Pons (tissue), 1 donor: ENCODE measurements around the gene DLX1.
"Not testable (repeated sequence)": the region's sequence is repeated elsewhere in the genome, so short reads cannot be mapped to it uniquely, and the experiment has no call there.

Source experiments
- DNase-seq: peaks from one replicate; pipeline ENCODE4 v3.0.0-alpha.2; 2016; ENCODE audit warnings: low spot score

DLX1 gene

DNA sequence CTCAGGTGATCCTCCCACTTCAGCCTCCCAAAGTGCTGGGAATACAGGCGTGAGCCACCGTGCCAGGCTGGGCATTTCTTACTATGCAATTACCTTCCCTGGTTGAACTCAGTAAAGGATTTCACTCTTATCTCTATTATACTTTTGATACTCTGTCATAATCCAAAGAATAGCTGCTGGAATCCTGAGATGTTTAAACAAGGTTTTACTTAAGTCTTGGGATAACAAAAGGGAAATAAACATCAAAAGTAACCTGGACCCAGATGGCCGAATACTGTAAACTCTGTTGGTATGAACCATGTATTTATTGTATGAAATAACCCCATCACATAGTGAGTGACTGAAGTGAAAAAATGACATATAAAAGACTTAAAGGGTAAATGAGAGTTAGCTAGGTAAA, 29.3 kb downstream of the DLX1 start:
- no peak for DNase-seq

DNA sequence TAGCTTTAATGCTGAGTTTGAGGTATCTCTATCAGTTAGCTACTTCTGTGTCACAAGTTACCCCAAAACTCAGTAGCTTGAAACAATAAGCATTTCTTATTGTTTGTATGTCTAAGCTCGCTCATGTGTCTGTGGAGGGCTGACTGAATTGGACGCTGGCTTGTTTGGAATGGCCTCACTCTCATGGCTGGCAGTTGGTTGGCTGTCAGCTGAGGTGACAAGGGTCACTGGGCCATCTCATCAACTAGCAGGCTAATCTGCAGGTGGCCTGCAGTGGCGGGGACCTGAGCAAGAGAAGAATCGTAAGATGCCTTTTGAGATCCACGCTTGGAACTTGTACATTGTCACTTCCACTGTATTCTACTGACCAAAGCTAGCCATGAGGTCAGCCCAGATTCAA, 30.8 kb downstream of the DLX1 start:
- no peak for DNase-seq

DNA sequence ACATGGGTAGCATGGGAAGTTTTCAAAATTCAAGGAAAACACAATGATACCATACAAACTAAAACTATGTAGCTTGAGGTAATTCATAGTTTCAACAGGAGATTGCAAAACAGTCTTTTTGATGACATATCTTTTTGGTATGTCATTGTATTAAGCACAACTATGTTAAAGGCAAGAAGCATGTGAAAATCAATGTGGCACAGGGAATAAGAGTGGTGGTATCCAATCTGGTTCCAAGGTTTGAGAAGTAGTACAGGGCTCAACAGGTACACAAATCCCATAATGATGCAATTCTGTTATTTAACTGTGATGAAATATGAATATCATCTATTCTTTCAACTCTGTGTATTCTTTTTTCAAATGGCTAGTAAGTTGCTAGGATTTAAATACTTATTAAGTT, 33.8 kb downstream of the DLX1 start:
- no peak for DNase-seq

DNA sequence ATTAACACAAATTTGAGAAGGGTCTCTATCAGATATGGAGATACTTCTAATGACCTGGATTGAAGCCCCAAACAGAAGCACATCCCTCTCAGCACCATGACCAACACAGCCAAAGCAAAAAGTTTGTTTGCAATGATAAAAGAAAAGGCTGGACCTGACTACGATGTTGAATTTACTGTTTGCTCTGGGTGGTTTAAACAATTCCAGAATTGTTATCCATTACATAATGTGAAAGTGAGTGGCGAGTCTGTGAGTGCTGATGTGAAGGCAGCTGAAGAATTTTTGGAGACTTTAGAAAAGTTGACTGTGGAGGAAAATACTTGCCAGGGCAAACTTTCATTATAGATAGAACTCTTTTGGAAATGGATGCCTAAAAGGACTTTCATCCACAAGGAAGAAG, 34.8 kb downstream of the DLX1 start:
- no peak for DNase-seq

DNA sequence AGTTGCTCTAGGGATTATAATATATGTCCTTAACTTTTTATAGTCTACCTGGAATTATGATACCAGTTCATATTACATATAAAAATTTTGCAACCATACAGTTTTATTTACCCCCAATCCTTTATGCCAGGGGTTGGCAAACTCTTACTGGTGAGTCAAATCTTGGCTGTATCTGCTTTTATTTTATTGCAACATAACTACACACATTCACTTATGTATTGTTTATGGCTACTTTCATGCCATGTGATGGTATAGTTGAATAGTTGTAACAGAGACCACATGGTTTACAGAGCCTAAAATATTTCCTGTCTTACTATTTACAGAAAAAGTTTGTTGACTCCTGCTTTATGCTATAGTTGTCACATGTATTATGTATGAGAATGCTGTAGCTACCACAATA, 43.2 kb downstream of the DLX1 start:
- no peak for DNase-seq

DNA sequence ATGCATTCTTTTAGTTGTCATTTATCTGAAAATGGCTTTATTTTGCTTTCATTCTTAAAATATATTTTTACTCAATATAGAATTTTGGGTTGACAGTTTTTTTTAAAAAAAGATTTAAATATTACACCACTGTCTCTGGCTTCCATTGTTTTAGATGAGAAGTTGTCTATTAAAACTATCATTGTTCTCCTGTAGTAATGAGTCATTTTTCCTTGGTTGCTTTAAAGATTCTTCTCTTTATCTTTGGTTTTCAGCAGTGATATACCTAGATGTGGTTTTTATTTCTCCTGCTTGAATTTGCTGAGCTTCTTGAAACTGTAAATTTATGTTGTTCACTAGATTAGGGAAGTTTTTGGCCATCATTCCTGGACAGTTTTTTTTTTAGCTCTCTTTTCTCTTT, 44.1 kb downstream of the DLX1 start:
- no peak for DNase-seq

DNA sequence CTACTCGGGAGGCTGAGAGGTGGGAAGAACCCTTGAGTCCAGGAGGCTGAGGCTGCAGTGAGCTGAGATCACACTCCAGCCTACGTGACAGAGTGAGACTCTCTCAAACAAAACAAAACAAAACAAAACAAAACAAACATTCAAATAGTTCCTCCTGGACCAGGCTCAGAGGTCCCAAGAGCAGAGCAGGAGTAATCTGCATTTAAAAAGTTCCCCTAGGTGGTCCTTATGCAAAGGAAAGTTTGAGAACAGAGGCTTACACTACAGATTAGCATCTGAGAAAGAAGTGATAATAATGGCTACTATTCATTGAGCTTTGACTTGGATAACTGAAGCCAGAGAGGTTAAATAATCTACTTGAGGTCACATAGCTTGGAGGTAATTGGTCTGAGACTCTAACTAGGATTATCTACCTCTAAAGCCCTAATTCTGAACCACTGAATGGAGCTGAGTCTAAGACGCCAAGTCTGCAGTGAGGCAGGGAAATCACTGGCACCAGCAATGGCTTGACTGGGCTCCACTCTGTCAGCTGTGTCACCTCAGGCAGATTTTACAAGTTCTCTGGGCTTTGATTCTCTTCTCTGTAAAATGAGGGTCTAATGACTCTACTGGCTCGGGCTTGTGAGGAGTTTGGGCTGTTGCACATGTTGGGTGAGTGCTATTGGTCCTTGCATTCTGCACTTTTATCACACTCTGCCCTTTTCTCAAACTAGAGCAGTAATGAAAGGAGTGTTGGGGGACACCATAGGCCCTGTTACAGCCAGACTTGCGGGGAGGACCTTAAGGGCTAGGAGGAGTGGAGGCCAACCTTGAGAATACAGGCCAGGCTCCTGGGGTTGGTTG, 46.6 kb downstream of the DLX1 start:
- DNase-seq = no peak

DNA sequence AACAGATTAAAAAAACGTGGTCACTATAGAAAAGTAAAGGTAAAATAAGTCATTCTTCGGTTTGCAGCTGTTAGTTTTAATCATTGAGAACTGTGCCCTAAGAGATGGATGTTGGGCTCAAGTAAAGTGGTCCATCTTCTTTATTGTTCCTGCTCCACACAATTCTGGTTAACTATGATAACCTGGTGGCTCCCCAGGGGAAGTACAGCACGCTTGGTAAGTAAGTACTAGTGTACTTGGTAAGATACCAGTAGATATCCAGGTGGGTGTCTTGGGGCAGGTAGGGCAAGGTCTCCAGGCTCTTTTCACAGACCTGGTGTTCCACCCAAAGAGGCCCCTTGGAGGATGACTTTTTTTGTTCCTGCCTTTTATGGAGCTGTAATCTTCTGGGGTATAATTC, 49.0 kb downstream of the DLX1 start:
- no peak for DNase-seq

DNA sequence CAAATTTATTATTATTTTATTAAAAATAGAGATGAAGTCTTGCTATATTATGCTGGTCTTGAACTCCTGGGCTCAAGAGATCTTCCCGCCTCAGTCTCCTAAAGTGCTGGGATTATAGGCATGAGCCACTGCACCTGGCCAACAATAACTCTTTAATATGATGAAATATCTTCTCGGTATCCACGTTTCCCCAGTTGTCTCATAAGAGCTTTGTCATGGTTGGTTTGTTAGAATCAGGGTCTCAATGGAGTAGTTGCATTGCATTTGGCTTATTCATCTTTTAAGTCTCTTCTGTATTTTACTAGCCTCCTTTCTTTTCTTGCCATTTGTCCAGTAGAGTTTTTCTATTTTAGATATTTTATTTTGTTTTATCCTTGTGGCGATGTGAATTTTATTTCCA, 50.1 kb downstream of the DLX1 start:
- no peak for DNase-seq

DNA sequence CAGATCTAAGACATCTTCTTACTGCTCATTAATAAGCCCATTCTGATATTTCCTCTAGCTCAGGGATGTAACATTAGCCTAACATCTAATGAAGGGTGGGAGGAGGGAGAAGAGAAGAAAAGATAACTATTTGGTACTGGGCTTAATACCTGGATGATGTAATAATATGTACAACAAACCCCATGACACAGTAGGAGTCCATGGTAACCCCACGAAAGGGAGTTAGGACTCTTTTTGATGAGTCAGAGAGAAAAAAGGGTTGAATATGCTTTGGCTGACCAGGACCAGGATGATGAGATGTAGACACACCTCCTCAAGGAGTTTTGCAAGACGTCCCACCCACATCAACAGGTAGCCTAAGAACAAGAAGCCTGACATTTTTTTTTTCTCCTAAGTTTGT, 51.8 kb downstream of the DLX1 start:
- DNase-seq = no peak

DNA sequence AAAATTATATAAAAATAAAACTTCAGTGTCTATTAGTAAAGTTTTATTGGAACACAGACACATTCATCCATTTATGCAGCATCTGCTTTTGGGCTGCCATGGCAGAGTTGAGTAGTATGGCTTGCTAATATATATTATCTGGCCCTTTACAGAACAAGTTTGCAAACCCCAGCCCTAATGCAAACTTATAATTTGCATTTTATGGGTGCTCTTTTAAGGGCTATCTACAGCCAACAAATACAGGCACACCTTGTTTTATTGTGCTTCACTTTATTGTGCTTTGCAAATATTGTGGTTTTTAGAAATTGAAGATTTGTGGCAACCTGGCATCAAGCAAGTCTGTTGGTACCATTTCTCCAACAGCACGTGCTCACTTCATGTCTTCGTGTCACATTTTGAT, 52.6 kb downstream of the DLX1 start:
- DNase-seq = no peak

DNA sequence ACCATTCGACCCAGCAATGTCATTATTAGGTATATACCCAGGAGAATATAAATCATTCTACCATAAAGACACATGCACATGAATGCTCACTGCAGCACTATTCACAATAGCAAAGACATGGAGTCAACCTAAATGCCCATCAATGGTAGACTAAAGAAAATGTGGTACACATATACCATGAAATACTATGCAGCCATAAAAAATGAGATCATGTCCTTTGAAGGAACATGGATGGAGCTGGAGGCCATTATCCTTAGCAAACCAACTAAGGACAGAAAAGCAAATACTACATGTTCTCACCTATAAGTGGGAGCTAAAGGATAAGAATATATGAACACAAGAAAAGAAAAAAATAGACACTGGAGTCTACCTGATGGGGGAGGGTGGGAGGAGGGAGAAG, 53.4 kb downstream of the DLX1 start:
- not testable (repeated sequence) for DNase-seq
